ENCODE data around the gene WDR72.

The WDR72 gene

DNA sequence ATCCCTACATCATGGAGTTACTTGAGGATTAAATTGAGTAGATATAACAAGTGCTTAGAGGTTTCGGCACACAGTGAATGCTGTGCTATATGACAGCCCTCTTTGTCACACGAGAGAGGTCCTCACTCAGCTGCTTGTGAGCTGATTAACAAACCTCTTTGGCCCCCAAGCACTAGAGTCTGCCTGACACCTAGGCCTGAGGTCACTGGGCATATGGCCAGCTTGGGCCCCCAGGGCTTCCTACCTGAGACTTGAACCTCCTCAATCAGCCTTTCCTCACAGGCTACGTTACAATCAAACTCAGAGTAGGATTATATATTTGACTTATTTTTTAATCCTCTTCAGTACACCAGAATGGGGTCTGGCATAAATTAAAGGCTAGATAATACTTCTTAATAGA, 88.8 kb downstream of the WDR72 start:
- DNase-seq = no peak
- Mint-ChIP-seq H3K27ac (no peak overlapping the region), H3K4me3 (no peak overlapping the region), H3K9me3 (no peaks in the 10 kb centered on the region), H3K4me1 (no peaks in the 10 kb centered on the region), H3K27me3 (no peaks in the 10 kb centered on the region), H3K36me3 (ENCODE audit: low read depth) (no peaks in the 10 kb centered on the region)
- no peak for ATAC-seq

DNA sequence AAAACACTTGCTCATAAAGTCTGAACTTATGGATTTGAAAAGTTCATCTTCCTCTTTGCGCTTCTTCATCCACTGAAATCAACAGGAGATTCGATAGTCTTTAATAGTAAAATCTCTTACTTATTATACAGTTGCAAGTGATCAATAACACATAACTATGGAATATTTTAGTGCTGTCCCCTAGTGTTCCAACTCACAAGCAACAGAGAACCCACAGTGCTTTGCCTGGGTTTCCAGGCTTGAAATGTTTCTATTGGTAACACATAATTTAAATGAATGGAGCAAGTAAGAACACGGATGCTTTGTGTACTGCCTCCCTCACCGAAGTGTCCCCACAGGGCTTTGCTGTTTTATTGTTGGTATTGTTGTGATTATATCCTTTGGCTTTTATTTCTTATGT, 93.5 kb downstream of the WDR72 start:
- ATAC-seq = no peak
- Mint-ChIP-seq H3K27me3 (no peaks in the 10 kb centered on the region), H3K9me3 (no peaks in the 10 kb centered on the region), H3K4me3 (no peak overlapping the region), H3K27ac (no peak overlapping the region), H3K4me1 (no peaks in the 10 kb centered on the region), H3K36me3 (ENCODE audit: low read depth) (no peaks in the 10 kb centered on the region)
- no peak for DNase-seq

DNA sequence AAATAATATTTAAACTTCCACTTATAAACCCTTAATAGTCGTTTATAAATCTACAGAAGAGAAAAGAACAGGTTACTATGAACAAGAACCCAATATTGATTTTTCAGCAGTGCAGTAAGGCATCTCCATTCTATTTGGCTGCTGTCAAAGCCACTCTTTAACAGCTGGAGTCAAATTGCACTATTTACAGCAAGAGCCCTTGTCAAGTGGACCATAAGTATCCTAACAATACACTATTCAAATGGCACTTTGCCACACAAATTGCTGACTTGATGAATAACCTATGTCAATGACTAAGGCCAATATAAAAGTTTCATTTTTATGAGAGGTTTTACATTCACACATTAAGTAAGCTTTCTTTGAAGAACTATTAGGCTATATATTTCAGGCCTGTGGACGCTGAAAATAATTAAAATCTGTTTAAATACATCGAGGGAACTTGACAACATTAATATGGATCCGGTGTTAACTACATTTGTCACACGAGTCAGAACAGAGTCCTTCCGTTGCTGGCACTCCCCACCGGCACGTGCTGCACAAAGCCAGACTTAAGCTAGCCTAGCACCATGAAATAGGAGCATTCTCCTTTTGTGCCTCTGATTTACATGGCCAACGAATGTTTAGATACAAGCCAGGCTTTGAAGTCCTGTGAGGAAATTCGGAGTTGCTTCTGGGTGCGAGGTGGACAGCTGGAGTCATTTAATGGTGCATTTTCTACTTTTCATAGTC, 100.5 kb downstream of the WDR72 start:
- H3K9me3 Mint-ChIP-seq = no peaks in the 10 kb centered on the region
- DNase-seq (no peak), ATAC-seq (no peak)
- H3K27ac Mint-ChIP-seq = no peak overlapping the region
- no peaks in the 10 kb centered on the region for H3K27me3 Mint-ChIP-seq
- no peaks in the 10 kb centered on the region for H3K4me1 Mint-ChIP-seq
- no peaks in the 10 kb centered on the region for H3K36me3 Mint-ChIP-seq (ENCODE audit: low read depth)
- H3K4me3 Mint-ChIP-seq = no peak overlapping the region

DNA sequence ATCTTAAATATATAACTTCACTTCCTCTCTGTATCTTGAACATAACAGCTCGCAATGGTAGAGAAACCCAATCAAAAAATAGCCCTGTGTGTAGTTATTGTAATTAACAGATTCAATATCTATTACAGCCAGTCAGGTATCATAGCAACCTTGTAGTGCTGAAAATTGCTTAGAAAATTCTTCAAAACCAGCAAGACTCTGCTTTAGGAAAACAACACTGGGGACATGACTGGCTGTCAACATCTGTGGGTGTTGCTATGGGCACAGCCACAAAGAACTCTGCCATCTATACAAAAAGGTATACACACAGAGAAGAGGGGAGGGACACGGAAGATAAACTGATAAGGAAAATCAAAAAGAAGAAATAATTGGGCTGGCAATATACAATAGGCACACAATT, 101.2 kb downstream of the WDR72 start:
- no peak for ATAC-seq
- H3K4me1 Mint-ChIP-seq = no peaks in the 10 kb centered on the region
- no peak for DNase-seq
- no peaks in the 10 kb centered on the region for H3K27me3 Mint-ChIP-seq
- H3K9me3 Mint-ChIP-seq = no peaks in the 10 kb centered on the region
- H3K27ac Mint-ChIP-seq = no peak overlapping the region
- no peaks in the 10 kb centered on the region for H3K36me3 Mint-ChIP-seq (ENCODE audit: low read depth)
- no peak overlapping the region for H3K4me3 Mint-ChIP-seq

DNA sequence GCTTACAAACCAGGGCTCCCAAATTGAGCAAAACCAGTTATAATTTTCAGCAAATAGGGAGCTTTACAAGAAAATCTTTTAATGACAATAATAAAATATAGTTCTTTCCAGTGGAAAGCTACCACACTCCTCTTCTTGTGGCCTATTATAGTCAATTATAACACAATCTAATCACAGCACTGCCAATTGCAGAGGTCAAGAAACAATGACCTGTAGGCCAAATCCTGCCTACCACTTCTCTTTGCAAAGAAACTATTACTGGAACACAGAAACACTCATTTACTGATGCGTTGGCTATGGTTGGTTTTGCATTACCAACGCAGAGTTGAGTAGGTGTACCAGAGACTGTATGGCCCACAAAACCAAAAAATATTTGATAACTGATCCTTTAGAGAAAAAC, 110.5 kb downstream of the WDR72 start:
- Mint-ChIP-seq H3K4me3 (no peak overlapping the region), H3K27me3 (peaks cover 5% of the 10 kb centered on the region), H3K36me3 (ENCODE audit: low read depth) (no peaks in the 10 kb centered on the region), H3K27ac (no peak overlapping the region), H3K4me1 (no peaks in the 10 kb centered on the region), H3K9me3 (no peaks in the 10 kb centered on the region)
- ATAC-seq (no peak), DNase-seq (no peak)

DNA sequence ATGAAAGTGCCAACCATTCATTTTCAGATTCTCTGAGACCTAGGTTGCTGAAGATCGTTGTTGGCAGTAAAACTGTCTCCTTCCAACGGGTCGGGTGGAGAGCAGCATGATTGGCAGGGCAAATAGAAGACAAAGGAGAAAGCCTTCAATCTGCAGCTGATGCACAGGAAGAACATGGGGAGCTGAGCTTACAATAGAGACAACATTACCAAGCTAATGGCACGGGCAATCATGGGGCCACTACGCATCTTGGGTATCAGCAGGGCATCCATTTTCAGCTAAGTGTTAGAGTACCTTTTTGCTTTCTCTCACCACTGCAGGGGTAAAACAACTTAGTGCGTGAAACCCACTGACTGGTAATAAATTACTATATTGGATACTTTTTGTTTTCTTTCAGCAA, 114.8 kb downstream of the WDR72 start:
- Mint-ChIP-seq H3K36me3 (ENCODE audit: low read depth) (no peaks in the 10 kb centered on the region), H3K9me3 (no peaks in the 10 kb centered on the region), H3K27me3 (peaks cover 5% of the 10 kb centered on the region), H3K4me3 (no peak overlapping the region), H3K4me1 (no peaks in the 10 kb centered on the region), H3K27ac (no peak overlapping the region)
- DNase-seq (no peak), ATAC-seq (no peak)

DNA sequence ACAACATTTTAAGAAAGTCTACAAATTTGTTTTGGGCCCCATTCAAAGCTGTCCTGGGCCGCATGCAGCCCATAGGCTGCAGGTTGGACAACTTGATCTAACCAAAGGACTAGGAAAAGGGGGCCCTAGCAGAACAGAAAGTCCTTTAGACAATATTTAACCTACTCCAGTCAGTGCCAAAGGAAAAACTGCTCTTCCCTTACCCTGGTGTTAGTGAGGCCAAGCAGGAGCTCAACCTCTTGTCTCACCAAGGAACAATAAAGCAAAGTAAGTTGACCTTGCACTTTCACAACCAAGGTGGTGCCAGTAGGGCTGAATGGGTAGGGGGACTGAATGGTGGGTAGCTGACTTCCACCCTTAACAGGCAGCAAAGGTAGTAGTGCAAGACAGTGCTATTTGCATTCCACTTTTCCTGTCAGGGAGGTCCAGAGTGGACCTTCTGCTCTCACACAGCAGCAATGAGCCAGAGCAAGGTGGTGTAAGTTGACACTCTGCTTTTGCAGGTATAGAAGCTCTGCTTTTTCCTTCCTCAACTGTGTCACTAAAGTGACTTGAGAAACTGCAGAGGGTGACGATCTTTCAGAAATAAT, 124.9 kb downstream of the WDR72 start:
- ATAC-seq (no peak), DNase-seq (no peak)
- Mint-ChIP-seq H3K9me3 (peaks cover 17% of the 10 kb centered on the region), H3K4me1 (no peaks in the 10 kb centered on the region), H3K36me3 (ENCODE audit: low read depth) (no peaks in the 10 kb centered on the region), H3K4me3 (no peak overlapping the region), H3K27me3 (peaks cover 7% of the 10 kb centered on the region), H3K27ac (no peak overlapping the region)

DNA sequence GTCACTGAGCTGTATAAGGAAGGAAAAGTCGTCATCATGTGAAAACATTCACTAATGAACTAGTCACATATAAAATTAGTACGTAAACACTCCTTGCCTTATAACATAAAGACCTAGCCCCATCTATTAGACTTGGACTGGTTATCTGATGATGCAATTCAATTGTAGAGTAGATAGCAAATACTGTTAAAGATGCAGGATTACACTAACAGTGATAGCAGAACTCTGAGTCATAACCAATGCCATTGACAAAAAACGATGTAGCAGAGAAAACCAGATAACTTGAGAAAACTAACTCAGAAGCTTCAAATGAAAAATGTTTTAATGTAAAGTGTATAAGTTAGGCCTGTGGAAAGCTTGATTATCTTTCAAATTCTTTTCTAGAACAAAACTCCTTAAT, 132.2 kb downstream of the WDR72 start:
- Mint-ChIP-seq H3K36me3 (ENCODE audit: low read depth) (no peaks in the 10 kb centered on the region), H3K4me1 (no peaks in the 10 kb centered on the region), H3K27me3 (no peaks in the 10 kb centered on the region), H3K27ac (no peak overlapping the region), H3K4me3 (no peak overlapping the region), H3K9me3 (peaks cover 10% of the 10 kb centered on the region)
- ATAC-seq (no peak), DNase-seq (no peak)

DNA sequence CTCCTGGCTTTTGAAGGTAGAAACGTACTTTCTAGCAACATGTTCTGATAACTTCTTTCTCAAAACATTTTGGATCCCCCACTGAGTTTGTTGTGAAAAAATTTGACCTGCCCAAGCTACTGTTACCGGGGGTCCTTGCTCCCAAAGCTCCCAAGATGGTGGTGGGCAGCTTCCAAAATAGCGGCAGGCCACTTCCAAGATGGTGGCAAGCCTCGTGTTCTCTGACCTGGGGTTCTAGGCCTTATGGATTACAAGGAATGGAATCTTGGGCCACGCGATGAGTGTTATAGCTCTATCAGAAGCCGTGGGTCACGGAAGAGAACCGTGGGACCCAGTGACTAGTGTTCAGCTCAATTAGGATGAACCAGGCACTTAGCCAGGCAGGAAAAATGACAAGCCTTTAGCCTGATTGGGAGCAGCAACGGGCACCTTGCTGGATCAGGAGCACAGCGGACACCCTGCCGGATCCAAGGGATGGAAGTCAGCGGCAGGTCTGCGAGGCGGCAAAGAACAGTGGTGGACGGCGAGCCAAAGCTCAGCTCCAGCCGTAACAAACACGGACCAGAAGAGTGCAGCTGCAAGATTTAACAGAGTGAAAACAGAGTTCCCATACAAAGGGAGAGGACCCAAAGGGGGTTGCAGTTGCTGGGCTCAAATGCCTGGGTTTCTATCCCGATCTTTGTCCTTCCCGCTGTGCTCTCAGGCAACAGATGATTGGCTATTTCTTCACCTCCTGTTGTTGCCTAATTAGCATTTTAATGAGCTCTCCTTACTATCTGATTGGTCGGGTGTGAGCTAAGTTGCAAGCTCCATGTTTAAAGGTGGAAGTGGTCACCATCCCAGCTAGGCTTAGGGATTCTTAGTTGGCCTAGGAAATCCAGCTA, 133.3 kb downstream of the WDR72 start:
- Mint-ChIP-seq H3K27ac (no peak overlapping the region), H3K4me1 (no peaks in the 10 kb centered on the region), H3K9me3 (peaks cover 9% of the 10 kb centered on the region), H3K36me3 (ENCODE audit: low read depth) (no peaks in the 10 kb centered on the region), H3K4me3 (no peak overlapping the region), H3K27me3 (no peaks in the 10 kb centered on the region)
- DNase-seq = no peak
- ATAC-seq = no peak

DNA sequence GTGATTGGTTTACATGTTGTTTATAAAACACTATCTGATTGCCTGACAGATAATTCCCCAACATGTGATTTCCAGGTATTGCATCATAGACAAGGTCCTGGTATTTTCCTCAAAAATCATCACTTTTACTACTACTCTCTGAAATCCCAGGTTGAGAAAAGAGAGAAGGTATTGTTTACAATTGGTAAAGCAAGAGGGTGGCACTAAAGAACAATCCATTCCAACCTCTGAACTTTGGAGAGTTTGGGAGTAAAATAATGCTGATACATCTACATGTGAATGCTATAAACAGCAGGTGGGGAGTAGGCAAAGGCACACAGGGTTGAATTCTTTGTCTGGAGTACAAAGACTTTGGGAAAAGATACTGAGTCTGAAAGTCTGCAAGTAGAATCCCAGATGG, 134.2 kb downstream of the WDR72 start:
- peaks cover 6% of the 10 kb centered on the region for H3K9me3 Mint-ChIP-seq
- H3K4me1 Mint-ChIP-seq = no peaks in the 10 kb centered on the region
- DNase-seq (no peak), ATAC-seq (no peak)
- no peaks in the 10 kb centered on the region for H3K27me3 Mint-ChIP-seq
- no peaks in the 10 kb centered on the region for H3K36me3 Mint-ChIP-seq (ENCODE audit: low read depth)
- no peak overlapping the region for H3K4me3 Mint-ChIP-seq
- no peak overlapping the region for H3K27ac Mint-ChIP-seq

DNA sequence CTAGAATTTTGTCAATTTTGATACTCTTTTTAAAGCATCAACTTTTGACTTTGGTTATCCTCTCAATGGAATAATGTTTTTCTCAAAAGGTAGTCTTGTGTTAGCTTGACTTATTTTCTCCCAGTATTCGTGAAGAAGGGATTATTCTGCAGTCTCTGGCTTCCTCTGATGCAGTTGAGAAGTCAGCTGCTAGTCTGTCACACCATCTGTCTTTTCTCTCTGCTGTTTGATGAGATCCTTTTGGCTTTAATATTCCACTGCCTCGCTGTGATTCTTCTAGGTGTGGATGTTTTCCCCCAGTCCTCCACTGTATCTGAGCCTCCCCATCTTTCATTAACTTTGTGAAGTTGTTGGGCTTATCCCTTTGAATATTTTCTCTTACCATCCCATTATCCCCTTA, 141.0 kb downstream of the WDR72 start:
- Mint-ChIP-seq H3K4me1 (no peaks in the 10 kb centered on the region), H3K27me3 (peaks cover 2% of the 10 kb centered on the region), H3K27ac (no peak overlapping the region), H3K36me3 (ENCODE audit: low read depth) (no peaks in the 10 kb centered on the region), H3K4me3 (no peak overlapping the region), H3K9me3 (peaks cover 6% of the 10 kb centered on the region)
- no peak for DNase-seq
- no peak for ATAC-seq

DNA sequence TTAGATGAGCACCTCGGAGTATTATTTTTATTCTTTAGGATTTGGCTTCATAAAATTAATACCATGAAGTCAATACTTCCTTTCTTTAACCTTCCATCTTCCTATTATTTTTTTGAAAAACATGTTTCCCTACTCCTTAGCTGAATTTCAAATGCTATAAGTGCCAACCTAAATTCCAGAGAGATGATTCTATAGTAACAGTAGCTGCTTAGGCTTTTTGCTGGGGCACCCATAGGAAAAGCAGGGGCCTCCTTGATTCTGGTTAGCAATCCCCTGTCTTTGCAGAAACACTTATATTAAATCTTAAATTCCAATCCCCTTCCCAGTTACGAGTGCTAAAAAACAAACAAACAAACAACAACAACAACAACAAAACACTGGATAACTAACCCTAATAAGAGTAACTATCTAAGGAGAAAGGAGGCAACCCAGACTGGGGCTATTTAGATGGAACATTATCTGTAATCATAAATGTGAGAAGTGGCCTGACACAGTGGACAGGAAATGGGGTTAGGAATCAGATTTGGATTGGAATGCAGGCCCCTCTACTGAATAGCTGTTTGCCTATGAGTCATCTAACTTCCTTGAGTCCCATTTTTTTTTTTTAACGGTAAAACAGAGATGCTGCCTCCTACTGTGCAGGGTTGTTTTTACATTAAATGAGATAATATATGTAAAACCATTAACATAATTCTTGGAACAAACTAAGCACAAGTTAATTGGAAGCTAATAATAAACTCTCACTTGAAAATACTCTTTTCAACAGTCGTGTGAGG, 148.1 kb downstream of the WDR72 start:
- Mint-ChIP-seq H3K9me3 (no peaks in the 10 kb centered on the region), H3K27me3 (peaks cover 2% of the 10 kb centered on the region), H3K36me3 (ENCODE audit: low read depth) (no peaks in the 10 kb centered on the region), H3K27ac (no peak overlapping the region), H3K4me1 (no peaks in the 10 kb centered on the region), H3K4me3 (no peak overlapping the region)
- DNase-seq (no peak), ATAC-seq (no peak)

DNA sequence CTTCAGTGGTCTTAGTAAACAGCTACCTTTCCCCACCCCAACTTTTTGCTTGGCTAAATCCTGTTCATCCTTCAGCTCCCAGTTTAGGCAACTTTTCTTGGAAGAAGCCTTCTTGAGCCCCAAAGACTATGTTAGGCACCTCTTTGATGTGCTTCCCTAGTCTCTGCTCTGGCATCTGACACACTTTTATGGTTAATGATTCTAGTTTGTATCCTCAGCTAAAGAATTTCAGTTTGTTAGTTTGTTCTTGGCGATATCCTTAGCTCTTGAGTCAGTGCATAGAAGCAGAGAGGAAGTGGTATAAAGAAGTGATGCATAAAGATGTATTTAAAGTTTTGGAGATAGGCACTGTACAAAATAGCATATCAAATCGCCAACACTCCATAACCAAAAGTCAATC, 168.4 kb downstream of the WDR72 start:
- H3K27ac Mint-ChIP-seq = no peak overlapping the region
- ATAC-seq (no peak), DNase-seq (no peak)
- no peaks in the 10 kb centered on the region for H3K4me1 Mint-ChIP-seq
- H3K4me3 Mint-ChIP-seq = no peak overlapping the region
- H3K27me3 Mint-ChIP-seq = no peaks in the 10 kb centered on the region
- no peaks in the 10 kb centered on the region for H3K36me3 Mint-ChIP-seq (ENCODE audit: low read depth)
- H3K9me3 Mint-ChIP-seq = no peaks in the 10 kb centered on the region

DNA sequence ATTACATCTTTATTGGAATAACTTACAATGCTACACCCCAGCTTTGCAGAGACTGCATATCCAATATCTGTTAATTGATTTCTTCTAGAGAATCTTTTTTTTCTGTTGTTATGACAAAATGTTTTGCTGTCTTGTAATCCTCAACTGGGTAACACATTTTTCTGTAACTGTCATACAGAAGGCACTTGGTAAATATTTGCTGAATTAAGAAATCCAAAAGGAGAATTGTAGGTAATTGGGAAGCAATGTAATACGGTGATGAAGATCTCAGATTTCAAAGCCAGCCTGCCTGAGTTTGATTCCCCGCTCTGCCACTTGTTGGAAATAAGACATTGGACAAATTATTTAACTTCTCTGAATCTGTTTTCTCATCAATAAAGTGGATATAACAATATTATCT, 169.1 kb downstream of the WDR72 start:
- Mint-ChIP-seq H3K4me3 (no peak overlapping the region), H3K27ac (no peak overlapping the region), H3K27me3 (no peaks in the 10 kb centered on the region), H3K4me1 (no peaks in the 10 kb centered on the region), H3K9me3 (no peaks in the 10 kb centered on the region), H3K36me3 (ENCODE audit: low read depth) (no peaks in the 10 kb centered on the region)
- ATAC-seq (no peak), DNase-seq (no peak)

Measured in activated naive CD8-positive, alpha-beta T cell treated with anti-CD3 and anti-CD28 coated beads, Interleukin-2, amount 50 U/mL, for 24 hours (primary cell).